Peyer's patch (tissue), 4 donors: ENCODE data around the gene AHCYL2. TPM values are rescaled to one million over a fixed set of nuclear protein-coding genes. Genes with fewer than 3 reads are reported as not detected.
A peak's percentile ranks its signal among the peaks of the same experiment; 100 is the strongest.
"Not testable (repeated sequence)": the region's sequence is repeated elsewhere in the genome, so short reads cannot be mapped to it uniquely, and the experiment has no call there.

Experiments used
- DNase-seq, 3 donors: peaks; one replicate each; pipeline ENCODE4 v3.0.0-alpha.2; 2017 to 2019
- H3K27ac ChIP-seq, 4 donors: fragments of 200-600 bp; sonication (generic); one replicate each; pipeline ENCODE4 v1.5.1; 2016 to 2019
- H3K27me3 ChIP-seq, 2 donors: fragments of 200-600 bp; sonication (generic); one replicate each; pipeline ENCODE4 v1.5.1; 2019
- H3K36me3 ChIP-seq, 3 donors: fragments of 200-600 bp; sonication (generic); one replicate each; pipeline ENCODE4 v1.5.1; 2016 to 2019
- H3K4me1 ChIP-seq, 4 donors: fragments of 200-600 bp; sonication (generic); one replicate each; pipeline ENCODE4 v1.5.1; 2016 to 2019
- H3K4me3 ChIP-seq, 4 donors: fragments of 200-600 bp; sonication (generic); 1 replicate in 3 of 4; 2 replicates in 1 of 4; pipeline ENCODE4 v1.5.1; 2016 to 2019; ENCODE audit warnings: mild to moderate bottlenecking in 1 of 4
- H3K9me3 ChIP-seq, 4 donors: fragments of 200-600 bp; sonication (generic); one replicate each; pipeline ENCODE4 v1.5.1; 2016 to 2019; ENCODE audit warnings: mild to moderate bottlenecking in 1 of 4
- CTCF ChIP-seq, 6 experiments: fragments of 450-650 bp in 4 of 6; fragments of 200-600 bp in 2 of 6; sonication (generic) in 1 of 6; IDR thresholded peaks; one replicate each; pipeline ENCODE4 v1.5.1; 2017 to 2019; ENCODE audit warnings: antibody characterized with exemption in 6 of 6, mild to moderate bottlenecking in 3 of 6, moderate library complexity in 1 of 6
- POLR2A ChIP-seq, 2 donors: fragments of 450-650 bp; IDR thresholded peaks; one replicate each; pipeline ENCODE4 v1.5.1; 2017; ENCODE audit warnings: antibody characterized with exemption in 2 of 2, mild to moderate bottlenecking in 2 of 2, moderate library complexity in 2 of 2
- total RNA-seq, 4 donors: library from RNA; depleted of rRNA; stranded (reverse); fragments of >200 nt; gene quantifications; one replicate each; pipeline ENCODE4 v1.1.0, GENCODE V29; 2016

The AHCYL2 gene
- total RNA-seq, 4 donors from 2014 or later, result 37.1 to 186 (median 60.0) TPM

- TF ChIP-seq POLR2A (IDR thresholded peaks at IDR 0.05) (no peak), CTCF (IDR thresholded peaks at IDR 0.05) (no peak)
- DNase-seq, result no peak
- no peaks in the 10 kb centered on the region for H3K27me3 ChIP-seq
- peaks cover 0 to 3% (median 0%) of the 10 kb centered on the region in 3 donors for H3K36me3 ChIP-seq
- no peaks in the 10 kb centered on the region for H3K4me1 ChIP-seq
- H3K4me3 ChIP-seq, result no peak overlapping the region
- no peak overlapping the region for H3K27ac ChIP-seq
- no peaks in the 10 kb centered on the region for H3K9me3 ChIP-seq
These were observed 60.3 kb downstream of the AHCYL2 start for GRCh38 chr7:129285111-129285510.

- no peak overlapping the region for H3K4me3 ChIP-seq
- no peaks in the 10 kb centered on the region for H3K4me1 ChIP-seq
- no peaks in the 10 kb centered on the region for H3K9me3 ChIP-seq
- DNase-seq, result no peak
- TF ChIP-seq CTCF (IDR thresholded peaks at IDR 0.05) (no peak), POLR2A (IDR thresholded peaks at IDR 0.05) (no peak)
- H3K27ac ChIP-seq, result no peak overlapping the region
- H3K36me3 ChIP-seq, result peaks cover 0 to 3% (median 0%) of the 10 kb centered on the region in 3 donors
- no peaks in the 10 kb centered on the region for H3K27me3 ChIP-seq
These were observed 68.0 kb downstream of the AHCYL2 start for GRCh38 chr7:129292861-129293260.

GRCh38 chr7:129295015-129295423, 70.2 kb downstream of the AHCYL2 start:
- Histone ChIP-seq H3K4me3 (no peak overlapping the region), H3K27ac (no peak overlapping the region), H3K4me1 (no peaks in the 10 kb centered on the region), H3K9me3 (no peaks in the 10 kb centered on the region), H3K27me3 (no peaks in the 10 kb centered on the region), H3K36me3 (no peaks in the 10 kb centered on the region)
- DNase-seq, result no peak
- TF ChIP-seq POLR2A (IDR thresholded peaks at IDR 0.05) (no peak), CTCF (IDR thresholded peaks at IDR 0.05) (no peak)

- H3K9me3 ChIP-seq, result no peaks in the 10 kb centered on the region
- TF ChIP-seq CTCF (IDR thresholded peaks at IDR 0.05) (peak; percentile 21 to 73 (median 66)), POLR2A (IDR thresholded peaks at IDR 0.05) (no peak)
- no peaks in the 10 kb centered on the region for H3K27me3 ChIP-seq
- no peak overlapping the region for H3K27ac ChIP-seq
- H3K4me1 ChIP-seq, result no peaks in the 10 kb centered on the region
- no peak overlapping the region for H3K4me3 ChIP-seq
- no peaks in the 10 kb centered on the region for H3K36me3 ChIP-seq
- peak in 2 of 3 donors; percentile 51 to 74 for DNase-seq
These were observed 73.6 kb downstream of the AHCYL2 start for GRCh38 chr7:129298268-129298893.

- H3K4me1 ChIP-seq, result no peaks in the 10 kb centered on the region
- no peak overlapping the region for H3K27ac ChIP-seq
- H3K36me3 ChIP-seq, result no peaks in the 10 kb centered on the region
- H3K27me3 ChIP-seq, result no peaks in the 10 kb centered on the region
- DNase-seq, result no peak
- H3K9me3 ChIP-seq, result no peaks in the 10 kb centered on the region
- no peak overlapping the region for H3K4me3 ChIP-seq
- TF ChIP-seq CTCF (IDR thresholded peaks at IDR 0.05), result no peak
- no peak for TF ChIP-seq POLR2A (IDR thresholded peaks at IDR 0.05)
These were observed 75.1 kb downstream of the AHCYL2 start for GRCh38 chr7:129299889-129300288.

GRCh38 chr7:129300299-129300698, 75.5 kb downstream of the AHCYL2 start:
- H3K4me1 ChIP-seq, result not testable (repeated sequence)

More at GRCh38 chr7:129300299-129300698, 75.5 kb downstream of the AHCYL2 start:
- not testable (repeated sequence) for H3K27me3 ChIP-seq, H3K9me3 ChIP-seq, DNase-seq, H3K27ac ChIP-seq, H3K36me3 ChIP-seq, H3K4me3 ChIP-seq
